Ishikawa (cell line): Measurements from ENCODE around the gene RPL18.

Experiments
- CREB1 ChIP-seq: IDR thresholded peaks from 2 replicates; pipeline ENCODE4 v1.6.1; 2012; ENCODE audit warnings: low read depth
- EGR1 ChIP-seq: IDR thresholded peaks from 2 replicates; pipeline ENCODE4 v1.6.1; 2012
- EP300 ChIP-seq: IDR thresholded peaks from 2 replicates; pipeline ENCODE4 v1.6.1; 2012; ENCODE audit warnings: borderline replicate concordance
- RAD21 ChIP-seq: IDR thresholded peaks from 2 replicates; pipeline ENCODE4 v1.6.1; 2012; ENCODE audit warnings: low read depth
- REST ChIP-seq: IDR thresholded peaks from 2 replicates; pipeline ENCODE4 v1.6.1; 2012; ENCODE audit warnings: low read depth, mild to moderate bottlenecking
- TAF1 ChIP-seq: IDR thresholded peaks from 2 replicates; pipeline ENCODE4 v1.6.1; 2012; ENCODE audit warnings: low read depth, mild to moderate bottlenecking

GRCh38 chr19:48661711-48662090 lies 42.7 kb upstream of the RPL18 start:
- TF ChIP-seq TAF1 (no peak), RAD21 (no peak), CREB1 (no peak), EGR1 (no peak), REST (no peak), EP300 (no peak)
